Activated gamma-delta T cell (primary cell): ENCODE measurements around the gene HK1.
A peak's percentile ranks its signal among the peaks of the same experiment; 100 is the strongest.

Experiments
- DNase-seq: peaks from one replicate; lab custom pipeline; 2025; lab: John Stamatoyannopoulos, UW

Gene HK1

DNA sequence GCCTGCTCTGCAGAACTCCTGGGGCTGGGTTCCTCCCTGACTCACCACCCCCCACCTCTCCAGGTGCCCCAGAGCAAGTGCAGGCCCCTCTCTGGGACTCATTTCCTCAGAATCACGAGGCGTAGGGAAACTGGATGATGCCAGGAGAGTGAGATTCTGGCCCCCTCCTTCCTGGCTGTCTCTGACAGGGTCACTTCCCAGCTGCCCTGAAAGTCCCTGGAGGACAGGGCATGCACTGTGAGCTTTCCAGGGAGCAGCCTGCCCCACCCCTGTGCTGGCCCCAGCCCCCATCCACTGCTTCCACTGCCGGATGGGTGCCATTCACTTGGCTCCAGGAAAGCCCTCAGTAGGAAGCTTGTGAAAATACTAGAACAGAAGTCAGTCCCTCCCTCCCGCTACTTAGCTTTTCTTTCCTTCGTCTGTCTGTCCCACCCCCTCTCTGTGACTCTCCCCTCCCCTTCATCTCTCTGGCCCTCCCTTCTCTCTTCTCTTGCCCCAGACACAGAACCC, 128.1 kb downstream of the HK1 start:
- DNase-seq = no peak

DNA sequence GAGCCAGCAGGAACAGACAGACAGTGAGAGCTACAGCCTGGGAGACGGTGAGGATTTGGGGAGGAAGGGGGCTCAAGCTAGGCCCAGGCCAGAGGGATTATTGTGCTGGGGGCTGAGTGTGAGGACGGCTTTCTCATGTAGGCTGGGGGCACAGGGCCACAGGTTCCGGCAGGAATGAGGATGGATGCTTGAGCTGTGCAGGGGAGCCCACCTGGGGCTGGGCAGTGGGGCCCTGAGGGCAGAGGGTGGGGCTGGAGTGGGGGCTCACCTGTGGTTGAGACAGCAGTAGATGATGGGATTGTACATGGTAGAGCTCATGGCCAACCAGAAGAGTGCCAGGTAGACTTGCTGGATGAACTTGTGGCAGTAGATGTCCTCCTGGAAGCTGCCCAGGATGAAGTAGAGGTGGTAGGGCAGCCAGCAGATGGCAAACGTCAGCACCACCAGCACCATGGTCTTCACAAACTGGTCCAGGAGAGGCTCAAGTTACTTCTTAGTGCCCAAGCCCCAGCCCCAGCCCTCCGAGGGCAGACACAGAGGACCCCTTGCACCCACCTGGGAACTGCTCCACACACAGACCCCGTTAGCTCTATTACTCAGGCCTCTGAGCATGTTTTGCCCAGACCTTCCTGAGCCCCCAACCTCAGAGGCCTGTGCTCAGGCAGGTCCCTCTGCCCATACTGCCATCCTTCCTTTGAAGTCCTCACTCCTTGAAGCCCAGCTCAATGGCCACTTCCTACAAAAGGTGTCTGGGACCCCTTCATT, 128.7 kb downstream of the HK1 start:
- no peak for DNase-seq

DNA sequence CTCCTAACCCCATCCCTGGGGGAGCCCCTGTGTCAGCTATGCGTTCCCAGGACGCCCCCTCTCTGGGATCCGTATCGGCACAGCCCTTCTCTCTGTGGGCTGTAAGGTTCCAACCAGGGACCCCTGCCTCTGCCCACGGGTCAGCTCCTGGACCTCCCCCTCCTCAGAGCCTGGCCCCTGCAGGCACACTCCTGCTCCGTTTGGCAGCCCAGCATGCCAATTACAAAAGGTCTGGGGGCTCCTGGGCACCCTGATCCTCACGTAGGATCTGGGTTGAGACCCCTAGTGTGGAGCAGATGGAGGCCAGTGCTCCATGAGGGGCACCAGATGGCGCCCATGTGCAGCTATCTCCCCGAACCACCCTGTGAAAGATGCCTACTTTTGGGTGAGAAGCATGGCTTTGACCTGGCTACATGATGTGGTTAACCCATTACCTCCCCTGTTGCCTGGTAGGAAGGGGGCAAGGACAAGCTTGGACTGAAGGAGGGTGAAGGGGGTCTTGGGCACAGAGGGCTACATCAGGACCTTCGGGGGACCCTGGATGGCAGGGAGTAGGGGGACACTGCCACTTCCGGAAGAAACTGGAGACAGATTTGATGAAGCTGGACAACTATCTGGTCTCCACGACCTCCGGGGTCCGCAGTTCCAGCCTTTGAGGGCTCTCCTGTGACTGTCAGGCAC, 129.5 kb downstream of the HK1 start:
- no peak for DNase-seq

DNA sequence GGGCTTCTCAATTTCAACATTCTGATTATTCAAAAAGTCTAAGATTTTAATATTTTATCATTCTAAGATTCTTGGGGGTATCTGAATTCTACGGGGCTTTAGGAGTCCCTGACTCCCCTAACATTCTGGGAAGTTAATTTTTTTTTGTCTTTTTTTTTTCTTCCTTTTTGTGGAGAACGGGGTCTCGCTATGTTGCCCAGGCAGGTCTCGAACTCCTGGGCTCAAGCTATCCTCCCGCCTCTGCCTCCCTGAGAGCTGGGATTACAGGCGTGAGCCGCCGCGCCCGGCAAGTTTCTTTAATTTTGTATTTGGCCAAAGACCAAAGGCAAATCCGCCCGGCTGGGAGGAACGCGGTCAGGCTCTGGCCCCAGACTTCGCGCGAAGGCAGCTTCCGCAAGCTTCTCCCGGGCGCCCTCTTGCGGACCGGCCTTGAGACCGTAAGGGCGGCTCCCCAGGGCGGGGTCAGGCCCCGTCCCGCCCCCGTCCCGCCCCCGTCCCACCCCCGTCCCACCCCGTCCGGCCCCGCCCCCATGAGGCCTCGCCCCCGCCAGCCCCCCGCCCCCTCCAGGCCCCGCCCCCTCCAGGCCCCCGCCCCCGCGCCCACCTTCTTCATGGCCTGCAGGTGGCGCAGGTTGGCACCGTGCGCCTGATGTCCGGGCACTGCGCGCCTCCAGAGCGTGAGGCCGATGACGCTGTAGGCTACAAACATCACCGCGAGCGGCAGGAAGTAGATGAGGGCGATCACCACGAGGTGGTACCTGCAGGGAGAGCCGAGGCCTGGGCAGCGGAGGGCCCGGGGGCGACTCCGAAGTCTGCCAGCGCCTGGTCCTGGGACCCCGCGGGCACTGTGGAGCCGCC, 130.3 kb downstream of the HK1 start:
- DNase-seq = peak; percentile 79

DNA sequence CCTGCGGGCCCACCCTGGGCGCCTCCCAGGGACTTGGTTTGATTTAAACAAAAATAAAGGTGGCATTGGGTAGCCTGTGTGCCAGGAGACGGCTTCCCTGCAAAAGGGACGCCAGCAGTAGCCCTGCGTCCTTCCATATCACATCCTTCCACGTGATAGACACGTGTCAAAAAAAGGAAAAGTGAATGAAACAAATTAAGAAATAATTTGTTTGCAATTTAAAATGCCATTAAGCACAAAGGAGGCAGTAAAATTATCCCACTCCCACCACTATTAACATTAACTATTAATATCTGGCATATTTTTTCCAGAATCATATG, 130.8 kb downstream of the HK1 start:
- no peak for DNase-seq

DNA sequence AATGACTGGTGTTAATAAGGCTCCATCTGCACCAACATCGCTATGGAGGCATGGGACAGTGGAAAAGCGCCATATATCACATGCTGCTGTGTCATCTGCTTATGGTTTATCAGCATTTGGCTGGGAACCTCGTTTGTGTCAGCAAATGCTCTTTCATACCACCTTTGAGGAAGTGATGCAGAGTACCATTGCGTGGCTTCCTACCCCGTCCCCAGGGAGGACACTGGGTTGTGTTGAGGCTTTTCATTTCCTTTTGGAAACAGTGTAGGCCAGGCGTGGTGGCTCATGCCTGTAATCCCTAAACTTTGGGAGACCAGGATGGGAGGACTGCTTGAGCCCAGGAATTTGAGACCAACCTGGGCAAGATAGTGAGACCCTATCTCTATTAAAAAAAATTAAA, 131.7 kb downstream of the HK1 start:
- DNase-seq = no peak

DNA sequence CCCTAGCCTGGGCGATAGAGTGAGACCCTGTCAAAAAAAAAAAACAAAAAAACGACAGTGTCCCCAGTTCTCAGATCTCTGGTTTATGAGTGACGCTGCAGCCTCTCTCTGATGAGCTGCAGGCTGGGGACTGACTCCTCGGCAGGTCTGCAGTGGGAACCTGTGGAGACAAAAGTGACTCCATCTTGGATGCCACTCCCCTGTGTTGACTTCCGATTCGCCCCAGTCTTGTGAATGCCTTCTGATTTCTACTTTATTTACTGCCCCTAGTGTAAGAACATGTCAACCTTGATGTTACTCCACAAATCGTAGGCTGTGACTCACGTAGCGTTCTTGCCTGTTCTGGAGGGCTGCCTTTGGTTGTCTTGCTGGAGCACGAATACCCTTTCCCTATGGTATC, 132.2 kb downstream of the HK1 start:
- no peak for DNase-seq

DNA sequence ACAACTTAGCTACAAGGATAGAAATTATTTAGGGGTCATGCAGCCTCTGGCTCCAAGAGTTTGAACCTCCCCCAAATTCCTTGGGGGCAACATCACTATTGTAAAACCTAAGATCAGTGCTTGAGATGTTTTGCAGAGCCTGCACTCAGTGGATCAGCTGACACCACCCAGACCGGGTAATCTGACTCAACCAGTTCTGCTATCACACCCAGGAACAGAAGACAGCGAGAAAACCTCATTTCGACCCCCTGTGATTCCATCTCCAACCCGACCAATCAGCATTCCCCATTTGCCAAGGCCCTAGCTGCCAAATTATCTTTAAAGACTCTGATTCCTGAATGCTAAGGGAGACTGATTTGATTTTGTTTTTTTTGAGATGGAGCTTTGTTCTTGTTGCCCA, 133.2 kb downstream of the HK1 start:
- no peak for DNase-seq

DNA sequence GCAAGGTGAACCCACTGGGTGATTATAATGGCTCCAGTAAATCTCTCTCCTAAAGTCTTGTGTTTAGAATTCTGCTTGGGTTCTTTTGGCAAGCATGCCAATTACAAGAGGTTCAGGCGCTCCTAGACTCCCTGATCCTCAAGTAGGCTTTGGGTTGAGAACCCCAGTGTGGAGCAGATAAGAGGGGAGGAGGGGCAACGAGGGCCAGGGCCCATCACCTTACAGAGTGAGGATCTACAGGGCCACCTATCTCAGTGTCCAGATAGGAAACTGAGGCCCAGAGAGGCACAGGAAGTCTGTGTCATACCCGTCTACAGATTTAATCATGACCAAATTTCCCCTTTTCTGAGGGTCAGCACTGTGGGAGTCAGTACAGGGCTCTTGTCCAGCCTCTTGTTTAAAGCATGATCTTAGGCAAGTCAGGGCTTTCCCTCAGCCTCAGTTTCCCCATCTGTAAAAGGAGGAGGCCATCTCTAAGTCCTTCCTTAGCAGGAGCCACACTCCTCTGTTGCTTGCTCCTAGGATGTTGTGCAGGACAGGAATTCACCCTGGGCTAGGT, 134.0 kb downstream of the HK1 start:
- no peak for DNase-seq

DNA sequence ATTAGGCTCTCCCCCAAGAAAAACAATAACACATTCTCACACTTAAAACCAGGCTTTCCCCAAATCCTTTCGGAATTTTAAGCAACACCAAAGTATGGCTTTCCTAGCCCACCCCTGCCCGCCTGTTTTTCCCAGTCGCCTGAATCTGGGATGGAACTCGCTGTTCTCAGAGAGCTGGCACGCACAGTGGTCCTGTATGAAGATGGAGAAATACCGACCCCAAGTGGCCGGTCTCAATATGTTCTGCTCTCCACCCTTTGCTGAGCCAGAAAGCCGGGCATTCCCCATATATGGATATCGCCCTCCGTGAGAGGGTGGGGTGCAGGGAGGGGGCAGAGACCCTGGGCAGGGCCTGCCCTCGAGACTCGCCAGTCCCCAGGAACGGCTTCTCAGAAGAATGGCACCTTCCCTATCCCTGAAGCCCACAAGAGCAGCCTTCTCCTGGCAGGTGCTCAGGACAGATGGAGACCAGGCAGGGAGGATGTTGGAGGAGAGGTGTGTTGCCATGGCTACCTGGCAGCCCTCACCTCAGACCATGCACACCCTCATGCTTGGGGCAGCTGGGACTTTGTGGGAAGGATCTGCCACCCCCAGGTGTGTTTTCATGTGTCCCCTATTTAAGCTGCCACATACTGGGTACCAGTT, 135.0 kb downstream of the HK1 start:
- DNase-seq = no peak

DNA sequence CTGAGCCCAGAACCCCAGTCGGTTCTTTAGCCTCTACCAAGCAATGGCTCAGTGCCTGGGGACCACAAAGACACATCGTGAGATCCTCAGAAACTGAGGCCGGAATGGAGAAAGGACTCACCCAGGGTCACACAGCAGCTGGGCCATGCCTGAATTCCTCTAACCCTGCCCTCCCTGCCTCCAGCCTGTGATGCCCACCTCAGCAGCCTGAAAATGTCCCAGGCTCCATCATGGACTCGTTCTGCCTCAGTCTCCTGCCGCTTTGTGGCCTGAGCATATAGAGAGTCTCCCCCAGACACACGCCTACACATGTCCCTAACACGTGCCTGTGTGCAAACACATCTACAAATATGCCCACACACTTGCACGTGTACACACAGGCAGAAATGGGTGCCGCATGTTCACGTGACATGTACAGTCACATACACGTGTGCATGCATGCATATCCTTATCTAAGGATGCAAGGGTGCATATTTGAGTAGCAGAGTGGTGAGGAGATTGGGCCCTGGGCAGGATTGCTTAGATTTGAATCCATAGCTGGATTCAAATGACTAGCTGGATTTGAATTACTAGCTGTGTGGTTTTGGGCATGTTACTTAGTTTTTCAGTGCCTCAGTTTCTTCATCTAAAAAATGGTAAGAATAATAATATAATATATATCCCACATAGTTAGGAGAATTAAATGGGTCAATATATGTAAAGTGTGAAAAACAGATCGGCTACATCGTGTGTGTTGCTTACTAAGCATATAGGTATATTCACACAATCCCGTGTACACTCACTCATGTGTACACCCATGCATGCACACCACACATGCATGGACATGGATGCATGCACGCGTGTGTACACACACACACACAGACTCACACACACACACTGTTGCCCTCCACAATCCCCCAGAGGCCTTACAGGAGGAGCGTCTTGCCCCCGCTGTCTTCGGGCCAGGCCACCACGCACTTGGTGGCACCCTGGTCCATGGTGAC, 136.0 kb downstream of the HK1 start:
- DNase-seq = no peak

DNA sequence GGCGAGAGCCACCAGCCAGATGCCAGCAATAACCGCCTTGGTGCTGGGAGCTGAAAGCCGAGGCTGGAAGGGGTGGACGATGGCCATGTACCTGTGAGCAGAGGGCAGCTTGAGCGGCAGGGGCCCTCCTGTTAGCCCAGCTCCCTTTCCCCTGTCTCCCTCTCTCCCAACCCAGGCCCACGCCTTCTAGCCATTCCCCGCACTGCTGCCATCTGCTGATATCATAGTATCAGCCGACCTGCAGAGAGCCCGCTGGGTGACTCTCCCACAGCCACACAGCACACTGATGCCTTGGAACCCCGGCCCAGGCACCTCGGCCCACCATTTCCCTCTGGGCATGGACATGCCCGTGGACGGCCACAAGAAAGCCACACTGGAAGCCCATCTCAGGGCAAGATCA, 136.8 kb downstream of the HK1 start:
- no peak for DNase-seq

DNA sequence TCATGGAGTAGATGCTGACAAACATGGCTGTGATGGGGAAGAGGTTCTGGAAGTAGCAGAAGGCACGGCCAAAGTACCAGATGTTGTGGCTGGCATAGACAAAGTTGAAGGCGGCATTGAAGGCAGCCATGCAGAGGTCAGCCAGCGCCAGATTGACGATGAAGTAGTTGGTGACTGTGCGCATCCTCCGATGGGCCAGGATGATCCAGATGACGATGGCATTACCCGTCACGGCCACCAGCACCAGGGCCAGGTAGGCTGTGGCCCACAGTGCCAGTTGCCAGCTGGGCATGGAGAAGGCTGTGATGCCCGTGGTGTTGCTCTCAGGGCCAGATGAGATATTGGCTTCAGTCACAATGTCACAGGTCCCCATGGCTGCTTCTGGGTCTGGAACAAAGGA, 137.7 kb downstream of the HK1 start:
- DNase-seq = no peak

DNA sequence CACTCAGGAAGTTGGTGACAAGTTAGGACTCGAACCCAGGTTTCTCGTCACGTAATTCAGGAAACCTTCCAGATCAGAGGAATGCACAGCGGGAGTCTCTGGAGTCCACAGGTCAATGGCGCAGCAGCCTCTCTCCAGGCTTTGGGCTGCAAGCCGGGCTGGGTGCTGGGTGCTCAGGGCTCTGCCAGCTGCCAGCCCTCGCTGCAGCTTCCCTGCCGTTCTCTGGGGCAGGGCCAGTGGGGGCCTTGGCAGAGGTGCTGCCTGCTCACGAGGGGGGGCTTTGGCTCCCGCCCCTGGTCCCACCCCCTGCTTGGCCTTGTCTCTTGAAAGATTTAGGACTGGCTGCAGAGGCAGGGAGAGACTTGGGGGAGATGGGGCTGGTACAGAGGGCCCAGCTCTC, 138.4 kb downstream of the HK1 start, which contains the start of gene TACR2:
Gene TACR2, minus strand, starts transcription at position 224 of the 400 bp plus-strand sequence. CDS start 595 bp downstream, outside the sequence.
- DNase-seq = no peak

DNA sequence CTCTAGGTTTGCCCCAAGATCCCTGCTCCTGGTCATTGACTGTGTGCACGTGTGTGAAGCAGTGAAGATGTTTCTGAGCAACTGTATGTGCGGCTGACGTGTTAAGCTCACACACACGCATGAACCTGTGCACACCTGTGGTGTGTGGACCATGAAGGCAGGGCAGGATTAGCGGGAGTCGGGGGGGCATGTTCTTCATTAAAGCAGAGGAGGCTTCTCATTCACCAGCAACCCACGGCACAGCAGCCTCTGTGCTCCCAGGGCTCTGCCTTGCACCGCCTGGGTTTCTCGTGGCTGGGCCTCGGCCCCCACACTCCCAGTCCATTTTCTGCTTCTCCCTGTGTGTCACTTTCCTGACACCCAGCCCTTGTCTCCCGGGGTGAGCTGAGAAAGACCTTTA, 139.2 kb downstream of the HK1 start:
- DNase-seq = no peak

DNA sequence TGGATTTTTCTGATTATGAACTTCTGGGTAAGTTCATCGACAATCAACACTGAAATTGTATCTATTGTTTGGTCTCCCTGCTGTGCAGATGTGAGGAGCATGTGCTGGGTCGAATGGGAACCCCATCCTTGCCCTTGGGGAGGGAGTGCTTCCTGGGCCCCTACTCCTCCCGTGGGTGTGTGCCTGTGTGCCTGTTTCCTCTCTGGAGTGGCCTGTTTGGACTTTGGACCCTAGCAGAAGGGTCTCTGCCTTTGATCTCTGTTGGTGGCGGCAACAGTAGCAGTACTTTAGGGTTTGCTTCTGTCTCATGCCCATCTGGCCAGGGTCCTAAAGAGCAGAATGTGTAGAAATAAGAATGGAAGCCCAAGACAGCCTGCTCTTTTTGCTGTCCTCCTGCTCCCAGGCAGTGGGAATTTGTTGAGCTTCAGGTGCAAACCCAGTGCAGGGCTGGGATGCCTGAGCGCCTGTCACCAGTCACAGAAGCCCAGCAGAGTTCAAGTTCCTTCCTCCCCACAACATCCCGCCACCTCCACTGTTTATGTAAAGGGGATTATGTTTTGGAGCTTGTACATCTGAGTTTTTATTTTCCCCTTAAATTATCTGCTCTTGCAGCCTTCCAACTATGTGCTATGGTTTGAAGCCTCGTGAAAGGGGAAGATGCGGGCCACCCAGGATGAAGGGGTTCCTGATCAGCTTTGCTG, 139.9 kb downstream of the HK1 start:
- no peak for DNase-seq

DNA sequence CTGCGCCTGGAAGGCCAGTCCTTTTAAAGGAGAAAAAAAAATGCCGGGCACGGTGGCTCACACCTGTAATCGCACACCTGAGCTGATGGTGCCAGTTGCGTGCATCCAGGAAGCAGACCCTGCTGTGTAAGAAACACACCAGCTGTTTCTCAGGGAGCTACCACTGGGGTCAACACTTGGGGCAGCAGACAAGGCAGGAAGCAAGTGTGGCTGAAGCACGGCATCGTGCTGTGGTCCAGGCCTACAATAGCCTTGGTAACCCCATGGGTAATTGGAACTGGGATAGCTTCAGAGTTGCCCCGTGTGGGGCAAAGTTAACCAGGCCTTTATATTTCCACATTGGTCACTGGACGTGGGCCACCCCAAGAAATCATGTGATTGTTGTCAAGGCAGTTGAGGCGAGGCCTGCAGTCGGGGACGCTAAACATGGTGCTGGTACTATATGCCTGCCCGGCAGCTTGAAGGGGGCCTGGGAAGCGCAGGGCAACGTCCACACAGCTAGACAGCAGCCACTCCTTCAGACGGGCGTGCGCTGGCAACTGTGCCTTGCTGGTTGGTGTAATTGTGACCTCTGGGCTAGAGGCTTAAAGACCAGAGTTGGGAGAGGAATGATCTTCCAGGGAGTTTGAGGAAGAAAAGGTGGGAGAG, 140.9 kb downstream of the HK1 start:
- no peak for DNase-seq

DNA sequence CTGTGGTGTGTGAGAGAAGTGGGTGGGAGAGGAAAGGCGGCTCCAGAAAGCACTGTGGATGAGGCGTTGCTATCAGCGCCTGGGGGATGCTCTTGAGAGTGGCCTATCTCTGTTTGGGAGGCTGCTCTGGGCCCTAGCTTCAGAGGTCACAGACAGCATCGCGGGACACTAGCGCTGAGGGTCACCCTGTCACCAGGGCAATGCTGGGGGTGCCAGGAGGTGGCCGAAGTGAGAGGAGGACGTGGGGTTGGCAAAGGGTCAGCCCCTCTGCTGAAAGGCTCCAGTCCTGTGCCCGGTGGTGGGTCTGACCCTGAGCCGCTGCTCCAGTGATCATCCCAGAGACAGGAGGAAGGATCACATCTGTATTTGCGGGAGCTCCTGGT, 141.4 kb downstream of the HK1 start:
- DNase-seq = no peak

DNA sequence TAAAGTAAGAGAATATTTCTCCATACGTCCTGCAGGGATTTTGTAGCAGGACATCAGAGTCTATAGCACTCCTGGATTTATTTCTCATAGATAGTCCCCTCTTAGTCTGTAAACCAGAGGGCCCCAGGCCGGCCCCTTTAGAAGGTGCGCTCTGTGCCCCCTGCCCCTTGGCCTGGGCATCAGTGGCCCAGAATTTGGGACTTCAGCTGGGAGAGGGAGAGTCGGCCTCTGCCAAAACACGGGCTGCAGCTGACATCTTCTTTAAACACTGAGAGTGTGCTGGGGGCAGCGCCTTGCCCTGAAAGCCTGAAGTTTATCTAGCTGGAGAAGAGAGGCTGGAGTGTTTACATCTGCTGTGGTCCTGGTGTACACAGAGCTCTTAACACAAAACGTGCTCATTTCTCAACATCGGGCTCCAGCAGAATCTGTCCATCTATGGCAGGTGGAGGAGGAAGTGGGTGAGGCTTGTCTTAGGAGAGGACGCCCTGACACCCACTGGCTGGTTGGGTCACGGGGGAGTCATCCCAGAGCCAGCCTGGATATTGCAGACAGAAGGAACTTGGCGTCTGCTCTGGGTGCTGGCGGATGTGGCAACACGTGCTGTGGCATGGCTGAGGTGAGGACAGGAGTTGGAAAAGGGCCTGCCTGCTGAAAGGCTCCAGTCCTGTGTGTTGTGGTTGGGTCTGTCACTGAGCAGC, 143.5 kb downstream of the HK1 start:
- no peak for DNase-seq
